ENCODE measurements around the gene COMTD1. TPM values are rescaled to one million over a fixed set of nuclear protein-coding genes. Genes with fewer than 3 reads are reported as not detected.

The COMTD1 gene
- total RNA-seq, 1 experiment from 2014 or later = 20.5 TPM

GRCh38 chr10:75244487-75245353 lies 9.0 kb upstream of the COMTD1 start:
- intact Hi-C loops (cut with micrococcal nuclease; ENCODE audit: unreplicated experiment) = loop anchor here (1.0 to 10.0 kb wide), 3 partner anchors 51 to 150 kb away; no protein-coding TSS in a partner anchor
- Histone ChIP-seq H3K4me3 (peak overlapping the region; percentile 9; the same call in 1 of the 2 replicates), H3K27me3 (ENCODE audit: insufficient read depth, low read depth) (no peaks in the 10 kb centered on the region), H3K27ac (peak overlapping the region; percentile 96), H3K4me1 (replicated peaks; ENCODE audit: insufficient read depth) (peaks cover 76% of the 10 kb centered on the region), H4K20me1 (ENCODE audit: insufficient read depth) (no peaks in the 10 kb centered on the region), H3K4me2 (peak overlapping the region; percentile 65), H3F3A (ENCODE audit: insufficient read depth, low read depth) (peaks cover 44% of the 10 kb centered on the region), H3K9me3 (ENCODE audit: insufficient read depth, low read depth) (no peaks in the 10 kb centered on the region), H3K79me2 (ENCODE audit: low read depth) (no peaks in the 10 kb centered on the region), H2AFZ (no peak overlapping the region), H3K36me3 (ENCODE audit: low read depth) (no peaks in the 10 kb centered on the region), H3K9me2 (ENCODE audit: insufficient read depth) (no peaks in the 10 kb centered on the region)
- TF ChIP-seq EZH2 (IDR thresholded peaks at IDR 0.05; ENCODE audit: low read depth) = no peak
- no peak for TF ChIP-seq CTCF (conservative IDR thresholded peaks at IDR 0.05)
- DNase-seq = peak in 1 of 2 experiments; percentile 69
- BruUV-seq (replicated peaks) = no TSS peak
- ChIA-PET CTCF (interaction anchor here (1.3 kb wide), 1 partner anchor 9 kb away, joined by 5 read pairs; the partner anchor contains the start of gene COMTD1), POLR2A (ENCODE audit: unreplicated experiment) (no interaction called here)

GRCh38 chr10:75243426-75243825 lies 7.7 kb upstream of the COMTD1 start:
- H4K20me1 ChIP-seq (ENCODE audit: insufficient read depth) = no peaks in the 10 kb centered on the region
- no peaks in the 10 kb centered on the region for H3K9me2 ChIP-seq (ENCODE audit: insufficient read depth)
- no peak overlapping the region for H2AFZ ChIP-seq
- intact Hi-C loops (cut with micrococcal nuclease; ENCODE audit: unreplicated experiment) = loop anchor here (10.0 kb wide), 1 partner anchor 111 kb away; no protein-coding TSS in a partner anchor
- no peaks in the 10 kb centered on the region for H3K9me3 ChIP-seq (ENCODE audit: insufficient read depth, low read depth)
- no TSS peak for BruUV-seq (replicated peaks)
- H3K79me2 ChIP-seq (ENCODE audit: low read depth) = no peaks in the 10 kb centered on the region
- peaks cover 44% of the 10 kb centered on the region for H3F3A ChIP-seq (ENCODE audit: insufficient read depth, low read depth)
- peak; percentile 47 to 57 for DNase-seq
- TF ChIP-seq CTCF (conservative IDR thresholded peaks at IDR 0.05) = no peak
- no peak for TF ChIP-seq EZH2 (IDR thresholded peaks at IDR 0.05; ENCODE audit: low read depth)
- H3K4me1 ChIP-seq (replicated peaks; ENCODE audit: insufficient read depth) = peaks cover 63% of the 10 kb centered on the region
- no peaks in the 10 kb centered on the region for H3K27me3 ChIP-seq (ENCODE audit: insufficient read depth, low read depth)
- ChIA-PET POLR2A (ENCODE audit: unreplicated experiment) (interaction anchor here (0.6 kb wide), 1 partner anchor 15 kb away, joined by 3 read pairs; no protein-coding TSS in a partner anchor), CTCF (interaction anchor here (0.6 kb wide), 1 partner anchor 49 kb away, joined by 13 read pairs; no protein-coding TSS in a partner anchor)
- peak overlapping the region; percentile 65; the same call in 1 of the 2 replicates for H3K4me2 ChIP-seq
- H3K36me3 ChIP-seq (ENCODE audit: low read depth) = no peaks in the 10 kb centered on the region
- peak overlapping the region; percentile 96 for H3K27ac ChIP-seq
- H3K4me3 ChIP-seq = no peak overlapping the region

GRCh38 chr10:75240329-75241076 lies 4.7 kb upstream of the COMTD1 start:
- no TSS peak for BruUV-seq (replicated peaks)
- H4K20me1 ChIP-seq (ENCODE audit: insufficient read depth) = no peaks in the 10 kb centered on the region
- no peak overlapping the region for H3K4me3 ChIP-seq
- no peak overlapping the region for H3K27ac ChIP-seq
- no peaks in the 10 kb centered on the region for H3K27me3 ChIP-seq (ENCODE audit: insufficient read depth, low read depth)
- DNase-seq = peak in 1 of 2 experiments; percentile 21
- intact Hi-C loops (cut with micrococcal nuclease; ENCODE audit: unreplicated experiment) = loop anchor here (10.0 kb wide), 1 partner anchor 114 kb away; no protein-coding TSS in a partner anchor
- H2AFZ ChIP-seq = no peak overlapping the region
- H3K9me2 ChIP-seq (ENCODE audit: insufficient read depth) = no peaks in the 10 kb centered on the region
- peaks cover 29% of the 10 kb centered on the region for H3F3A ChIP-seq (ENCODE audit: insufficient read depth, low read depth)
- H3K79me2 ChIP-seq (ENCODE audit: low read depth) = 0 out of 2 replicates have a peak, but pooled peaks cover 3% of the 10 kb centered on the region
- ChIA-PET CTCF (interaction anchor here (0.6 to 0.7 kb wide), 5 partner anchors 10 to 997 kb away, joined by 3 to 8 read pairs (median 5); no protein-coding TSS in a partner anchor), POLR2A (ENCODE audit: unreplicated experiment) (interaction anchor here (0.5 kb wide), 1 partner anchor 29 kb away, joined by 3 read pairs; no protein-coding TSS in a partner anchor)
- TF ChIP-seq EZH2 (IDR thresholded peaks at IDR 0.05; ENCODE audit: low read depth) (no peak), CTCF (conservative IDR thresholded peaks at IDR 0.05) (no peak)
- no peaks in the 10 kb centered on the region for H3K9me3 ChIP-seq (ENCODE audit: insufficient read depth, low read depth)
- H3K4me2 ChIP-seq = no peak overlapping the region
- H3K36me3 ChIP-seq (ENCODE audit: low read depth) = no peaks in the 10 kb centered on the region
- H3K4me1 ChIP-seq (replicated peaks; ENCODE audit: insufficient read depth) = peaks cover 45% of the 10 kb centered on the region

All from PC-9 (cell line).